GM19328 (cell line): ENCODE measurements around the gene HIF1A.
"Not testable (repeated sequence)": the region's sequence is repeated elsewhere in the genome, so short reads cannot be mapped to it uniquely, and the experiment has no call there.

Experiments
- ATAC-seq: cut with Tn5 transposase; IDR thresholded peaks from one replicate; pipeline ENCODE4 v1.9.1; 2021; ENCODE audit warnings: mild to moderate bottlenecking, moderate library complexity; ENCODE audit not compliant: unreplicated experiment

The HIF1A gene

GRCh38 chr14:61744238-61744637 is 48.9 kb downstream of the HIF1A start:
- ATAC-seq: no peak

GRCh38 chr14:61746346-61746745 is 51.0 kb downstream of the HIF1A start:
- ATAC-seq: not testable (repeated sequence)

GRCh38 chr14:61746881-61747280 is 51.6 kb downstream of the HIF1A start:
- no peak for ATAC-seq

- no peak for ATAC-seq
Observed at GRCh38 chr14:61747342-61747741, 52.0 kb downstream of the HIF1A start.

- ATAC-seq: no peak
Observed at GRCh38 chr14:61749264-61749663, 54.0 kb downstream of the HIF1A start.

GRCh38 chr14:61749867-61750266 is 54.6 kb downstream of the HIF1A start:
- no peak for ATAC-seq

GRCh38 chr14:61750708-61751474 is 55.6 kb downstream of the HIF1A start:
- ATAC-seq: peak; percentile 93

- ATAC-seq: no peak
Observed at GRCh38 chr14:61751475-61751989, 56.2 kb downstream of the HIF1A start.

- ATAC-seq: no peak
Observed at GRCh38 chr14:61752626-61753025, 57.3 kb downstream of the HIF1A start.

GRCh38 chr14:61753631-61754030 is 58.3 kb downstream of the HIF1A start:
- no peak for ATAC-seq

- no peak for ATAC-seq
Observed at GRCh38 chr14:61754627-61755381, 59.5 kb downstream of the HIF1A start.

GRCh38 chr14:61755382-61755742 is 60.0 kb downstream of the HIF1A start:
- not testable (repeated sequence) for ATAC-seq

- no peak for ATAC-seq
Observed at GRCh38 chr14:61756135-61756534, 60.8 kb downstream of the HIF1A start.

- ATAC-seq: no peak
Observed at GRCh38 chr14:61759878-61760277, 64.6 kb downstream of the HIF1A start.

GRCh38 chr14:61761557-61761956 is 66.2 kb downstream of the HIF1A start:
- no peak for ATAC-seq

GRCh38 chr14:61761959-61762786 is 66.9 kb downstream of the HIF1A start, which contains the start of gene SNAPC1:
Gene SNAPC1 (plus strand): TSS chr14:61762420. CDS start chr14:61762461, 41 bp downstream.
- peak; percentile 99 for ATAC-seq

GRCh38 chr14:61764342-61765122 is 69.2 kb downstream of the HIF1A start:
- ATAC-seq: no peak

- no peak for ATAC-seq
Observed at GRCh38 chr14:61765225-61765943, 70.1 kb downstream of the HIF1A start.

GRCh38 chr14:61766151-61766550 is 70.8 kb downstream of the HIF1A start:
- no peak for ATAC-seq

GRCh38 chr14:61768240-61768639 is 72.9 kb downstream of the HIF1A start:
- ATAC-seq: no peak
